Measurements from ENCODE around the gene HRH2.

- TF ChIP-seq CTCF (IDR thresholded peaks at IDR 0.05) = no peak
- TF ChIP-seq POLR2AphosphoS5 (IDR thresholded peaks at IDR 0.05) = no peak
- no peak for TF ChIP-seq POLR2A (IDR thresholded peaks at IDR 0.05)
- TF ChIP-seq EP300 (IDR thresholded peaks at IDR 0.05) = no peak
Observed at GRCh38 chr5:175717837-175718236, 60.0 kb downstream of the HRH2 start.
